ENCODE measurements around the gene ABTB2. TPM values are rescaled to one million over a fixed set of nuclear protein-coding genes. Genes with fewer than 3 reads are reported as not detected.
A peak's percentile ranks its signal among the peaks of the same experiment; 100 is the strongest.

Gene ABTB2
- total RNA-seq, 1 experiment from 2014 or later = 5.5 TPM

GRCh38 chr11:34341931-34342533, 15.8 kb downstream of the ABTB2 start:
- Histone ChIP-seq H3K14ac (ENCODE audit: insufficient read depth, low read length) (no peak overlapping the region), H3K23ac (ENCODE audit: insufficient read length, low read depth, low read length) (no peak overlapping the region), H2BK20ac (ENCODE audit: low read depth, low read length, poor library complexity, severe bottlenecking) (no peak overlapping the region), H3K4me2 (ENCODE audit: insufficient read depth, insufficient read length, low read length) (no peak overlapping the region), H3K9me3 (ENCODE audit: control insufficient read depth, low read depth, low read length) (no peaks in the 10 kb centered on the region), H3K18ac (ENCODE audit: insufficient read length, low read depth, low read length) (no peak overlapping the region), H2BK12ac (ENCODE audit: insufficient read length, low read depth, low read length) (no peak overlapping the region), H3K23me2 (ENCODE audit: insufficient read length, low read depth, low read length, poor library complexity, severe bottlenecking) (no peaks in the 10 kb centered on the region), H3K27ac (ENCODE audit: insufficient read length, low read depth, low read length) (no peak overlapping the region), H3K79me1 (ENCODE audit: insufficient read depth, low read depth, low read length, poor library complexity, severe bottlenecking) (no peaks in the 10 kb centered on the region), H3K4ac (ENCODE audit: low read depth, low read length) (no peak overlapping the region), H2AFZ (ENCODE audit: low read length) (no peak overlapping the region), H4K5ac (ENCODE audit: insufficient read length, low read depth, low read length) (no peak overlapping the region), H2BK5ac (ENCODE audit: insufficient read length, low read length) (no peak overlapping the region), H3K56ac (ENCODE audit: insufficient read length, low read depth, low read length) (no peak overlapping the region), H2BK15ac (ENCODE audit: low read depth, low read length) (no peak overlapping the region), H4K91ac (ENCODE audit: insufficient read length, low read depth, low read length) (no peak overlapping the region), H2AK5ac (ENCODE audit: insufficient read length, low read length) (no peak overlapping the region), H3K9ac (ENCODE audit: extremely low read depth, insufficient read length, low read length) (no peak overlapping the region), H3K79me2 (ENCODE audit: insufficient read depth, low read length) (peaks cover 2% of the 10 kb centered on the region; the same call in 1 of the 2 replicates), H3K27me3 (ENCODE audit: insufficient read depth, low read length) (no peaks in the 10 kb centered on the region), H2BK120ac (ENCODE audit: low read depth, low read length, poor library complexity, severe bottlenecking) (no peak overlapping the region), H4K8ac (replicated peaks; ENCODE audit: insufficient read length, low read depth, low read length) (no peak overlapping the region), H3K4me1 (ENCODE audit: insufficient read depth, low read length) (peaks cover 5% of the 10 kb centered on the region; the same call in 1 of the 2 replicates), H4K20me1 (ENCODE audit: control insufficient read depth, insufficient read depth, insufficient read length) (no peaks in the 10 kb centered on the region), H3T11ph (ENCODE audit: low read length) (no peak overlapping the region)
- Mint-ChIP-seq H3K4me1 (peaks cover 23 to 31% of the 10 kb centered on the region in 2 experiments), H3K9me3 (no peaks in the 10 kb centered on the region; a peak in 1 of 5 replicates), H3K27ac (peak overlapping the region; percentile 17 to 84 (median 54); a peak in 2 of 7 replicates), H3K27me3 (ENCODE audit: low read depth) (no peaks in the 10 kb centered on the region), H3K36me3 (ENCODE audit: insufficient read depth in 1 of 3, low read depth in 3 of 3) (no peaks in the 10 kb centered on the region; a peak in 1 of 7 replicates), H3K4me3 (no peak overlapping the region)
- no peak for DNase-seq
- WGBS (ENCODE audit: extremely low coverage, insufficient read length, low lambda C conversion rate) = no CpG with 5 or more reads among the region's 6 CpGs
- TF ChIP-seq, protein P1, sequence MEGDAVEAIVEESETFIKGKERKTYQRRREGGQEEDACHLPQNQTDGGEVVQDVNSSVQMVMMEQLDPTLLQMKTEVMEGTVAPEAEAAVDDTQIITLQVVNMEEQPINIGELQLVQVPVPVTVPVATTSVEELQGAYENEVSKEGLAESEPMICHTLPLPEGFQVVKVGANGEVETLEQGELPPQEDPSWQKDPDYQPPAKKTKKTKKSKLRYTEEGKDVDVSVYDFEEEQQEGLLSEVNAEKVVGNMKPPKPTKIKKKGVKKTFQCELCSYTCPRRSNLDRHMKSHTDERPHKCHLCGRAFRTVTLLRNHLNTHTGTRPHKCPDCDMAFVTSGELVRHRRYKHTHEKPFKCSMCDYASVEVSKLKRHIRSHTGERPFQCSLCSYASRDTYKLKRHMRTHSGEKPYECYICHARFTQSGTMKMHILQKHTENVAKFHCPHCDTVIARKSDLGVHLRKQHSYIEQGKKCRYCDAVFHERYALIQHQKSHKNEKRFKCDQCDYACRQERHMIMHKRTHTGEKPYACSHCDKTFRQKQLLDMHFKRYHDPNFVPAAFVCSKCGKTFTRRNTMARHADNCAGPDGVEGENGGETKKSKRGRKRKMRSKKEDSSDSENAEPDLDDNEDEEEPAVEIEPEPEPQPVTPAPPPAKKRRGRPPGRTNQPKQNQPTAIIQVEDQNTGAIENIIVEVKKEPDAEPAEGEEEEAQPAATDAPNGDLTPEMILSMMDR (conservative IDR thresholded peaks at IDR 0.05) = no peak
